Amniotic stem cell (primary cell): ENCODE data around the gene COLEC11.
"Not testable (repeated sequence)": the region's sequence is repeated elsewhere in the genome, so short reads cannot be mapped to it uniquely, and the experiment has no call there.

Source experiments
- DNase-seq: peaks from one replicate; lab custom pipeline; 2025; lab: John Stamatoyannopoulos, UW

COLEC11 gene

GRCh38 chr2:3606028-3606369 is 11.1 kb downstream of the COLEC11 start:
- DNase-seq = no peak

GRCh38 chr2:3606370-3607201 is 11.7 kb downstream of the COLEC11 start:
- DNase-seq = no peak

- no peak for DNase-seq
Measured at GRCh38 chr2:3608373-3609278, 13.7 kb downstream of the COLEC11 start.

- DNase-seq = not testable (repeated sequence)
Measured at GRCh38 chr2:3609279-3609673, 14.4 kb downstream of the COLEC11 start.

- DNase-seq = no peak
Measured at GRCh38 chr2:3610415-3610814, 15.5 kb downstream of the COLEC11 start.

- no peak for DNase-seq
Measured at GRCh38 chr2:3610881-3611505, 16.1 kb downstream of the COLEC11 start.

- DNase-seq = no peak
Measured at GRCh38 chr2:3611589-3611988, 16.7 kb downstream of the COLEC11 start.

GRCh38 chr2:3612639-3613523 is 18.0 kb downstream of the COLEC11 start:
- no peak for DNase-seq

GRCh38 chr2:3613524-3613905 is 18.6 kb downstream of the COLEC11 start:
- no peak for DNase-seq

GRCh38 chr2:3614743-3615142 is 19.8 kb downstream of the COLEC11 start:
- DNase-seq = not testable (repeated sequence)

- DNase-seq = not testable (repeated sequence)
Measured at GRCh38 chr2:3615541-3616200, 20.8 kb downstream of the COLEC11 start.

- not testable (repeated sequence) for DNase-seq
Measured at GRCh38 chr2:3616435-3617197, 21.7 kb downstream of the COLEC11 start.

GRCh38 chr2:3617198-3617890 is 22.4 kb downstream of the COLEC11 start:
- no peak for DNase-seq

- no peak for DNase-seq
Measured at GRCh38 chr2:3618367-3618766, 23.5 kb downstream of the COLEC11 start.

- no peak for DNase-seq
Measured at GRCh38 chr2:3619033-3619432, 24.1 kb downstream of the COLEC11 start.

GRCh38 chr2:3619661-3620060 is 24.7 kb downstream of the COLEC11 start:
- DNase-seq = not testable (repeated sequence)

GRCh38 chr2:3620834-3621233 is 25.9 kb downstream of the COLEC11 start:
- no peak for DNase-seq

GRCh38 chr2:3622967-3623366 is 28.1 kb downstream of the COLEC11 start:
- no peak for DNase-seq

- no peak for DNase-seq
Measured at GRCh38 chr2:3624059-3624794, 29.3 kb downstream of the COLEC11 start.
